Activated CD4-positive, alpha-beta T cell treated with anti-CD3 and anti-CD28 coated beads for 1 hour (primary cell): ENCODE results near the gene KYNU.

Experiments used
- DNase-seq: peaks from one replicate; pipeline ENCODE4 v3.0.0-alpha.2; 2020

The KYNU gene

DNA sequence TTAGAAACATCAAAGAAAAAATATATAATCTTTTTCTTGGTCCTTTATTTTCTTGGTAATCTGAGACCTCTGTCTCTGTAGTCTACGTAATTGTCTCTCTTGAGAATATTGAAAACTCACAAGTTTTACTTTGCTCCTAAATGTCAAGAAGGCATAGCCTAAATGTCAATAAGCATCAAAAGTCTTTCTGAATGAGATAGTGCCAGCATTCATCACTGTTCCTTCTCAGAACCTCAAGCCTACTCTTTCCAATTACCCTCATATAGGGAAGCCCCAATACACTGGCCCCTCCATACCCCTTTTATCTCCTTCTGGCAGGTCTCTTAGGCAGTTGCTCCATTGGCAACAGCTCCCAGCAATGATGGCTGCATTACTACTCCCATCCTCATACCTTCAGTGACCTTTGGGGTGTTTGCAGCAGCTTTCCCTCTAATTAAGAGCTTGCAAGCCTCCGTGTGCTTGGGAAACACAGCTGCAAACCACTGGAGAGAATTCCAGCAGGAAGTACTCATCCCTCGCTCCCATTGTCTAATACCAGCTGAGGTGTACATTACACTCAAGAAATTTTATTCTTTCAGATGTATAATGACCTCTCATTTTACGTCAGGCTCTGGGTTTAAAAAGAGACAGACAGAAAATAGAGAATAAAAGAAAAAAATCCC is 95.8 kb downstream of the KYNU start:
- no peak for DNase-seq

DNA sequence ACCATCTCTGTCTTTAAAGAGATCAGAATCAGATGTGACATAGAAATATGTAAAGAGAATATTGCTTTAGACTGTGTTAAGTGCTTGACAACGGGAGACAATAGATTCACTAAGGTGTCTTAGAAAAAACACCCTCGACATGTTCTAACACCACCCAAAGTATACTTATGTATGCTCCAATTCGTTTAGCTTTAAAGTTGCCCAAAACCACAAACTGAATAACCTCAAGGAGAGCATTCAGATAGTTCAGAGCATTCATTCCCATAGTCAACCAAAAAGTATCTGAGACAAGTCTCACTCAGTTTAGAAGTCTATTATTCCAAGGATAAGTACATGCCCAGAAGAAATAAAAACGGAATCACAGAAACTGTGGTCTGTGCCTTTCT is 96.4 kb downstream of the KYNU start:
- DNase-seq = no peak

DNA sequence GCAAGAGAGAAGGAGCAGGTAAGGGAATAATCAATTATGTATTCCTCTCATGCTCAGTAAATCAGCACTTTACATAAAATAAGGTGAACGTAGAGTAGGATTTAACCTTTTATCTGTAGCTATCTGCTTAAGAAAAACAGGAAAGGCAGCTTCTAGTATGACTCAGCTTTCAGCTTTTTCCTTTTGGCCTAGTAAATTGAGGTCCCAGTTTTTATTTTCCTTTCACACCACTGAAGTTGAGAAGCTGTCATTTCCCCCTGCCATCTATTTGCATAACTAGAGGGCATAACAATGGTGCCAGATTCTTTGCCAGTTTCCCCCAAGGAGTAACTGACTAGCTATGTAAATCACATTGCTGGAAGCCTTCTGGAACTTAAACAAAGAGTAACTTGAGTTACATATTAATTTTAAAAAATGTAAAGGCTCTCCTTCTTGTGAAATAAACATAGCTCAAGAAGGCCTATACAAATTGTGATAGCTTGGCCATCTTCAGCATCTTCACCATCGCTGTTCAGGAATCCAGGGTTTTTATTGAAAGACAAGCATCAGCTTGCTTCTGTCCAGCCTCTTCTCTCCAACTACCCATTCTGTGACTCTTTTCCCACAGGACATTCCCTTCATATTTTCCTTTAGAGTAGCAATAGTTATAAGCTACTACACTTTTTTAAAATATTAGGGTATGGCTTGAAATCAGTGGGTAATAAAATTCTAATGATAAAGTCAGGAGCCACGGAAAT is 97.0 kb downstream of the KYNU start:
- DNase-seq = no peak

DNA sequence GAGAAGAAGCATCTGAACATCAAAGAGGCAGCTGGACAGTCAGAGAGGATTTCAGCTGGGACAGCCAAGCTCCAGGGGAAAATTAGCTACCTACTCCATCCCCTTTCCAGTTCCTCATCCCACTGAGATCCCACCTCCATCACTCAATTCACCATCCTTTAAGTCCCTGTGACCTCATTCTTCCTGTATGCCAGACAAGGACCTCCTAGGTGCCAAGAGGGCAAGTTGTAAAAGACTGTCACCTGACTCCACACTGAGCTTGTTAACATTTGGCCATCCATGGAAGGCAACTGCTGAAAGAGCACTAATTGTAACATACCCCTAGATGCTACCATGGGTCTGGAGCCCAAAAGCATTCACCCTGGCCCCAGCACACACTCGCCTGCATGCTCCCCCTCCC is 97.8 kb downstream of the KYNU start:
- DNase-seq = no peak

DNA sequence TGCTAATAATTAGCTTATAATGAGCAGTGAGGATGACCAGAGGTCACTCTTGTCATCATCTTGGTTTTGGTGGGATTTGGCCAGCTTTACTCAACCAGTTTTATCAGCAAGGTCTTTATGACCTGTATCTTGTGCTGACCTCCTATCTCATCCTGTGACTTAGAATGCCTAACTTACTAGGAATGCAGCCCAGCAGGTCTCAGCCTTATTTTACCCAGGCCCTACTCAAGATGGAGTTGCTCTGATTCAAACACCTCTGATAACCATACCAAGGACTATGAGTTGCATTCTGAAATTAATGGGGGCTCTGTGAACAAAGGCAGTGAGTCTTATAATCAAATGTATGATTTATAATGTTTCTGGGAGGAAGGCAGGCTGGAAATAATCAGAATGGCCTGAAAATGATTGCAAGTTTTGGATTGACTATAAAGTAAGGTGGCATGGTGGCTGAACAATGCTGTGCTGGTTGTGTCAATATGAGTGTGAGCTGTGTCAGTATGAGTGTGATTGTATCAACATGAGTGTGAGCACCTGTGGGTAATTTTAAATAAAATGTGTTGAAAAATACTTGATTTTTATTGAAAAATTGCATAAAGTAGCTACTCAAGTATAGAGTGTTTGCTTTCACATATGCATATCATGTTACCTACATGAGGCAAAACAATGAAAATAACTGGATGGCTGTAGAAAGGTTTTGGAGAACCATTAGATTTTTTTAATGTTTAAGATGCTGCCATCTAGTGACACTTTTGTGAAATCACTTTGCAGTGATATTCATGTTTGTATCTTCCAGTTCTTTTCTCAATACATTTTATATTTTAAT is 103.0 kb downstream of the KYNU start:
- no peak for DNase-seq

DNA sequence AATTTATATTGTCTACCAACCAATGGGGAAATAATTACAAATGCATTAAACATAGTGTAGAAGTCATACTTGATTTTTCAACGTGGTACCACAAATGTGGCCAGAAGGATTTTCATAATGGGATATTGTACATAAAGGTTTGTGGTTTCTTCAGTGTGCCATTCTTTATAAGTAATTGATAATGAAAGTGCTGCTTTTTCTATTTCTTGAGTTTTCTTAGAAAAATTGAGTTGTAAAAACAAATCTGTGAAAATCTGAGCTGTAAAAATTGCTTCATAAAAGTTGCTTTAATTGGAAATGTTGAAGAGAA is 103.6 kb downstream of the KYNU start:
- no peak for DNase-seq

DNA sequence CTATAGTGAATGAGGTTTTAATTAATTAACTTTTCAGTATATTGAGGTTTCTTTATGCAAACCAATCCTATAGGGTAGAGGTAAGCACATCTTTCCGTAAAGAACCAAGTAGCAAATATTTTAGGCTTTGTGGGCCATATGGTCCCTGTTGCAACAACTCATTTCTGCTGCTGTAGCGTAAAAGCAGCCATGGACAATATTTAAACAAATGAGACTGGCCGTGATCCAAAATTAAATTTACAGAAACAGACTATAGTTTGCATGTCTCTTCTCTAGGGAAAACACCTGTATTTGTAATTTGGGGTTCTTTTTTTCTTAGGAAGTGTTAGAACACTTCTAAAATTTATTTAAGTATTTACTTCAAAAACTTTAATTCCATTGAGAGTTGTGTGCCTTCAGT is 104.3 kb downstream of the KYNU start:
- no peak for DNase-seq

DNA sequence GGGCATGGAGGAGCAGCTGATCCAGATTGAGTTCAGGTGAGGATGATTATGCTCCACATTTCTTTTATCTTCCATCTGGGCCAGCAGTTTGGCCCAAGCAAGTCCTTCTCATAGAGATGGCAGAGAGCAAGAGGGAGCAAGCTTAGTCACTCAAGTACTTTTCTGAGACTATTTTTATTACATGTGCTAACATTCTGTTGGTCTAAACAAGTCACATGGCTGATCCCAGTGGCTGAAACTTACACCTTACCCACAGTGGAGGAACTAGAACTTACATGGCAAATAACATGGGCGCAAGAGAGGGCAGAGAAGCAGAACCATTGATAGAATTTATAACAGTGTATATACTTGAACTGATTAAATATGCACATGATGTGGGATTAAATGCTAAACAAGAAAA is 105.7 kb downstream of the KYNU start:
- DNase-seq = no peak

DNA sequence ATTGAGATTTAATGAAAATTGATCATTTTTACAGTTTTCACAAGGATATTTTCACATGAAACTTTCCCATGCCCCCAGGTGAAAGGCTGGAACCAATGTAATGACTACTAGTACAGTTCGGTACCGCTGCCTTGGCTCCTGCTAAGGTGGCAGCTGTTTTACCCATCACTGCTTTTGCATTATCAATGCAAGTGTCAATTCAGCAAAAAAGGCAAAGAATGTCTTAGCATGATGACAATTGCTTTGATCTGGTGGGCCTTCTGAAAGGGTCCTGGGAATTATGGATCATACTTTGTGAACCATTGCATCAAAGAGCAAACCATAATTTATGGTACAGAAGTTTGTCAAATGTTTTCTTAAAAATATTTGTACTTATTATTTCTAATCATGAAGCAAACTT is 107.2 kb downstream of the KYNU start:
- no peak for DNase-seq

DNA sequence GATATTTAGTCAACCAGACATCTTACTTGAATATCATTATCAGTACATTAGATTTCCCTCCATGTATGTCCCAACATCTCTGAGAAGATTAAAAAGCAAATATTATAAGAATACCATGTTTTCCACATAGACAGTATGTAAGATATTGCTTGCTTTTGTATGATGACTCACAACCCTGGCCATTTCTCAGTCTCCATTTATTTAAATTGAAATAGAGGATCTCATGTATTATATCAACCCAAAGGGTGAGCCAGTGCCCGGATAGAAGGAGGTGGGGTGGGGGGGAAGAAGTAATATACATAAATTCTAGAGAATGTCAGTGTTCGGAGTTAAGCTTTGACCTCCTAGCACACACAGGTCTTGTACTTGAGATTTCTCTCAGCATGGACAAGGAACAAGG is 109.6 kb downstream of the KYNU start:
- no peak for DNase-seq

DNA sequence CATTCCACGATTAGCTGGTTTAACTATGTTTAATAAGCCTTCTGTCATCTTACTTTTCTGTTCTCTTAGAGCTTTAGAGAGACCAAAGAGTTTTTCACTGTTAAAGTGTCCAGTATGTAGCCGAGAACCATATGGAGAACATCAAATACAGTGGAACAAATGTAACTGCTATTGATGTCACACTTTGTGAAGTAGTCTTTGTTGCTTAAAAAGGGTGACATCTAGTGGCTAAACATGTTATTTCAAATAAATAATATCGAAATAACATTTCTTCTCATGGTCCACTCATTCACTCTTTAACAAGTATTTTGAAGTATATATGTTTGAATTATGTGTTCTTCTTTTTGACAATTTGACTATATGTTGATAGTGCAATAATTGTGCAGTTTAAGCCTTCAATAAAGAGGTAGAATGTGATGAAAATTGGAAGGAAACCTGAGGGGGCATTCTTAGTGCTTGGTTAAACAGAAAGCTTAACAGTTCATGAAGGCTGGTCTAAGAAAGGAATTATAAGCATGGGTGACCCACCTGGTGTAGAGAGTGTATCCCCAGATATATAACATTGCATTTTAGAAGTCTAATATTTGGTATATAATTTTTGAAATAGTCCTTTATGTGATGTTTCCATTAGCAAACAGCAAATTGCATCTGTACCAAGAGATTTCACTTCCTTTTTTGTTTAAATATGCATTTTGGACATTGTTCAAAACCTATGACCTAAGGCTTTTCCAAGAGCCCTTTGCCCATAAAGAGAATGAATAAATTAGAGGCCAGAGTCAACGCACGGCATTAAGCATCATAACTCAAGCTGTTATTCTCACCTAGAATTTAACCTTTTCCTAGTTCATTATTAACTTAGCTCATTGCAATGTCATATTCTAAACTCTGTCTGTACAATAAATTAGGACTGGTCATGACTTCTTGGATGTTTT is 112.1 kb downstream of the KYNU start:
- DNase-seq = no peak

DNA sequence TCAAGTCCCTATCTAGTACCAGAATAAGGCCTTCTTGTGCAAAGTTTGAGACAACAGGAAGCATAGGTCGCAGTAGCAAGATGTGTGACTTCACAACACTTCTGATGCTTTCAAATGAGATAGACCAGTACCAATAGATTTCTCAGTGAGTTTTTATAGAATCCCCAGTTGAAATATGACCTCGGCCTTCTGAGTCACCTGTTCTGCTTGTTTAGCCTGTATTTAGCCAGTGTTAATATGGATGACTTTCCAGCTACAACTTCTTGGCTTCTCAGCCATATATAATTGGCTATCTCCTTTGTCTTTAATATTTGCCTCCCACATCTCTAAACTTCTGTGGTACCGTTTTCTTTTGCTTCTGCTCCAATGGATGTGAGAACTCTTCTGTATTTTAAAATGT is 113.8 kb downstream of the KYNU start:
- DNase-seq = no peak

DNA sequence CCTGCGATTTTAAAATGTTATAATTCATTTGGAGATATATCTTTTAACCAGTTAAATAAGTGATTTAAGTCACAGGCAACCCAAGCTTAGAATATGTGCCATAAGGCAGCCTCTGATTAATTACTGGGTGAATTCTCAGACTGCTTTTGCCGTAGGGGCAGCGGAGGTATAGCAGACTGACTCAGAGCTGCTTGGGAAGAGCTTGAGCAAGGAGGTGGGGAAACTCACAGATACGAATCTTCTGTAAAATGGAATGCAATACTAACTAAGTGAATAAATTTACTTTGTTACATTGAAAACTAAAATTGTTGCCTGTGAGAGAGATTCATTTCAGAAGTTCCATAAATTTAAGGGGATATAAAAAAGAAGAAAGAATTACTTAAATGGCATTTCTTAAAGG is 115.4 kb downstream of the KYNU start:
- DNase-seq = no peak

DNA sequence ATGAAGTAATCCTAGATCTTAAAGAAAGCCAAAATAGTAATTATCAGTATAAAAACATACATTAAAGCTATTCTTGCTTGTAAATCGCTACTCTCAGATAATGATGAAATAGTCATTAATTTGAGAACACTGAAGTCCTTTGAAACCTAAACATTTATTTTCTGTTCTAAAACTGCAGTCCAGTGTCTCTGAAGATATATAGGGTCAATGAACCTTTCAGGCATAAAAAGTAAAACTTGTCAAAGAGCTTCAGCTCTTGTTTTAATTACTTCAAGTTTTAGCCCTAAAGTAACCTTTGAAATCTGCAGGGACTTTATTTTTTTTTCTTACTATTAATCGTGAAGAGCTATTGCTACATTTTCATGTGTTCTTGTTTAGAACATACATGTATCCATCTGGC is 116.3 kb downstream of the KYNU start:
- DNase-seq = no peak

DNA sequence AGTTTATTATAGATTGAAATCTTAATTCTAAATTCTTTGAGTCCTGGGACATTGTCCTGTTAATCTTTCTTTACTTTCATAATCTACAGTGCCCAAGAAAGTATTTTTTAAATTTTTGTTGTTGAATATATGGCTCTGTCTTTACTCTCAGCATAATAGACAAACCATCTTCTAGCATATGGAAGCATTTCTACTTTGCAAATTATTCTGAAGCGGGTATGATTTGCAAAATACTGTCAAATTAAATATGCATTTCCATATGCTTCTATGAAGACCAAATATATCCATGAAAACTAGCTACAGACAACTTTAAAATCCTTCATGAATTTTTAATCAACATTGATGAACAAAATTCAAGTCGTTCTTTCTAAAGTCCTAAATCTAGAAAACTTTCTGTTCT is 117.2 kb downstream of the KYNU start:
- DNase-seq = no peak

DNA sequence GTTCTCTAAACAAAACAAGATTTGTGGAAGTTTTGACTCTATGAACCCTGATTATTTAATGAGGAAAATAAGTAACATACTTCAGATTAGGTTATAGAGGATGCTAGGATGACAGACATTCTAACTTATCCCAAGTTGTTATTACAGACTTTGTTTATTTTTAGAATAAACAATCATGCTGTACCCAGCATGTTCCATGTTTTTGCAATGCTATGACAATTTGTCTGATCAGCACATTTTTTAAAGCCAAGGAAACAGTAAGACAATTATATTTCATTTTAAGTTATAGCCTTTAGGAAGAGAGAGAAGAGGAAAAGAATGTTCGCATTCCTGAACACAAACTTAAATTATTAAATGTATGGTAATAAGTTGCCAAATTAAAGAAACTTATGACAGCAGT is 119.8 kb downstream of the KYNU start:
- no peak for DNase-seq

DNA sequence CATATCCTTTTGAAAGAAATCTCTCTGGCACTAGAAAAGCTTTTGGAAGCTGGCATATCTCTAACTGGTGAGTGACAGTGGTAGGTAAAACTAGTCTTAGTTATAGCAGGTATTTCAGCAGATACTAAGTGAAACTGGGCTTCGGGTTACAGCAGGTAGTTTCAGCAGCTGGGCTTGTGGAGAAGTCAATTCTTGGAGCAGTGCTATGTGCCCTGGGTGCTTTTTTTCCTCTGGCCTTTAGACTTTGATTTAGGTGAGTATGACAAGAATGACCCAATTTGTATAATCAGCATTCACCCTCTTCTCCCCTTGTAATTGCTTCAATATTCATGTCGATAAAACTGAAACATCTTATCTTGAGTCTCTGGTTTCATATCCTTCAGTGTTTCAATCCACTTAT is 123.1 kb downstream of the KYNU start:
- no peak for DNase-seq

DNA sequence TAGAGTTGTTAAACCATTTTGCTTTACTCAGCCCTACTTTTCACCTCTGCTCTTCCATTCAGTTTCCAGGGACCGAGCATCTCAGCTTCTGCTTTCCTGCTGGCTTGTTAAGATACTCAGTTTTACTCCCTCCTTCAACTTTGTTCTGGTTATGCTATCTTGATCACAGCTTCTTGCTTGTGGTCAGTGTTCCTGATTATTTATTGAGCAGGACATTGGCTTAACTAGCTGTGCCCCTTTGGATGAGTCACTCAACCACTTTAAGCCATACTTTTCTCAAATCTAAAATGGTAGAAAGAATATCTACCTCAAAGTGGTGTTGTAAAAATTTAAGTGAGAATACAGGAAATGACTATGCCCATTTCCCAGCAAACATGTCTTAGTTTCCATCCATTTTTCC is 124.0 kb downstream of the KYNU start:
- DNase-seq = no peak

DNA sequence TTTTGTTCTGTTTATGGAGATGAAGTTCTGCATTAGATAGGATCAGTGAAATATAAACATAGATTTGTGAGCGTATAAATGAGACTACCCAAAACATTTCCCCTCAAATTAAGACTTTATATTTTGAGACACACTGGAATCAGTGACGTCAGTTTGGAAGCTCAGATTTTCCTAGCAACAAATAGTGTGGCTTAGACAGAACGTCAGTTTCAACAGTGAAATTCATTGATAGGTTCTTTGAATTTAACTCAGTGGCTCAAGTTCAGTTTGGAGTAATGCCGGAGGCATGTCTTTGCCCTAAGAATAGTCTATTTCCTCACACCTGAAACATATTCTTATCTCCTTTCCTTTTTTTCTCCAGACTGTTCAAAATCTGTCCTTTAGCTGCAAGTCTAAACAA is 138.2 kb downstream of the KYNU start:
- no peak for DNase-seq

DNA sequence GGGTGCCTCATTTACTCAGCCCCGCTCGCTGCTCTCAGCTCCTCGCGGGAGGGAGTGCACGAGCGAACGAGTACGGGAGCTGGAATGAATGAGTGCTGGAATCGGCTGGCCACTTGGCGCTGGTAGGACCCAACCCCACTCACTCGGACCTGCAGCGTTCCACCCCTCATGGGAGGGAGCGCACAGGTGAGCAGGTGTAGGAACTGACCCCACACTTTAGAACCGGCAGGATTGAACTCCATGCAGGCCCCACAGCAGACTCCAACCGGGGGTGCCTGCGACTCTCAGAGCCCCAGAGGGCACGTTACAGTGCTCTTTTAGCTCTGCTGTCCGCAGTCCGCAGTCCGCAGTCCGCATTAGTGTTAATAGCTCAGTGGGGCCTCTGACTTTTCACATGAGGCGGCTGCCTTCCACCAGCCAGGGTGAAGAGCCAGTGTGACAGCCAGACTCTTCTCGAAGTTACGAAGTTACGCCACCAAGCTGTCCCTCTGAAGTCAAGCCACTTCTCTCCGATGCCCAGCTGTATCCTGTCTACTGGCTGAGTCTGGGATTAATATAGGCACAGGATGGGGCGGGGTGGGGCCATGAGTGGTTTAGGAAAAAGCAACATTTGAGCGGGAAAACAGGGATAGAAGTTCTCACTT is 149.1 kb downstream of the KYNU start:
- no peak for DNase-seq

DNA sequence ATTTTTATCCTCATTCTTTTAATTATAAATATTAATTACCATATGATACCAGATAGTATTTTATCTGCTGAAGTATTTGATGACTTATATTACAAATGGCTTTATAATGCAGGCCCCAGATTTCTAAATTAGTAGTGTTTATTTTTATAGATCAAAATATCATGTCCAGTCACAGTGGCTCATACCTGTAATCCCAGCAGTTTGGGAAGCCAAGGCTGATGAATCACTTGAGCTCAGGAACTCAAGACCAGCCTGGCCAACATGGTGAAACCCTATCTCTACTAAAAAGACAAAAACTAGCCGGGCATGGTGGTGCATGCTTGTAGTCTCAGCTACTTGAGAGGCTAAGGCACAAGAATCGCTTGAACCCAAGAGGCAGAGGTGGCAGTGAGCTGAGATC is 151.7 kb downstream of the KYNU start:
- no peak for DNase-seq

DNA sequence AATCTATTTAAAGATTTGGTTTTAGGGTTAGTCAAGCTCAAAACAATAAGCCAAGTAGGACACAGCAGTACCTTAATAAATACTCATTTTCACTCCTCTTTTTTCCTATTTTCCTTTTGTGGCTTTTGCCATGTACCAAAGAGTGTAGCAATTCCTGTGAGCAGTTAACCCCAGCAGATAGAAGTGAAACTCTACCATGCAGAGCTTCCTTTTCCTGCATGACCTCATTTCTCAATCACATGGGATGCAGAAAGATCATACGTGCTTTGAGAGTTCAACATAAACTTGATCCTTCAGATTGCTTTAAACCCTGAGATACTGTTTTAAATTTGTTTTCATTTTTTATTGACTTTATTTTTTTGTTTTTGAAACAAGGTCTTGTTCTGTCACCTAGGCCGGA is 152.7 kb downstream of the KYNU start:
- no peak for DNase-seq
